HK-2 (cell line): ENCODE measurements around the gene NPFF.
"Not testable (repeated sequence)": the region's sequence is repeated elsewhere in the genome, so short reads cannot be mapped to it uniquely, and the experiment has no call there.

Experiments
- DNase-seq: peaks from one replicate; pipeline ENCODE4 v3.0.0-alpha.2; 2018; ENCODE audit not compliant: unreplicated experiment

The NPFF gene

DNA sequence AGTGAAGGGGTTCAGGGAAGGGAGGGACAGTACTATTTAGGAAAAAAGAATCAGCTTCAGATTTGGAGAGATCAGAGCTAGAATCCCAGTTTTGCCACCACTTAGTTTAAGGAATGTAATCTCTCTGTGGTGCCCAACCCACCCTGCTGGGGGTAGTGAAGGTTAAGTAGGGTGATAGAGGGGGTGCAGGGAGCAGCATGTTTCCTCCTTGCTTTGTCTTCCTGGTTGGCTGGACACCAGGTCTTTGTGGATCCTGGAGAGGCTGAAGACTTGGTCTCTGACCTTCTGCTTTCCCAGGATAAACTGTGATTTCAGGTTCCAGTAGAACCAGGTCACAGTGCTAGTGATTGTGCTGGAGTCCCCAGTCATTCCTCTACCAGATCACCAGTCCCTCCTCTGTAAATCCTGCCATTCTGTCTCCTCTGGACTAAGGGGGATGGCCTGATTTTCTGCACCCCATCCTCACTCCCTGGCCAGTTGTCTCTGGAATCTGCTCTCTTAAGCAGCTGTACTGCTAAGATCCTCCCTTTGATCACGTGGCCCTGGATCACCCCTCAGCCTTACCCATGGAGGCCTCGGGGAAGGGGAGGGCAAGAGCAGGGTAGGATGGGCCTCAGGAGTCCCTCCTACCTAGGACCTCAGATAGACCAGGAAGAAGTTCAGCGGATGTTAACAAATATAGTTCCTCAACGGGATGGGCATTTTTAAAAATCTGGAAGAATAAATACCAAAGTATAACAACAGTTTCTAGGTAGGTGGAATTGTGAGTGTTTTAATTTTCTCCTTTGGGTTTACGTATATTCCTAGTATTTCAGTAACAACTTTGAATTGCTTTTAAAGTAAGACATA, 11.2 kb downstream of the NPFF start:
- DNase-seq: no peak

DNA sequence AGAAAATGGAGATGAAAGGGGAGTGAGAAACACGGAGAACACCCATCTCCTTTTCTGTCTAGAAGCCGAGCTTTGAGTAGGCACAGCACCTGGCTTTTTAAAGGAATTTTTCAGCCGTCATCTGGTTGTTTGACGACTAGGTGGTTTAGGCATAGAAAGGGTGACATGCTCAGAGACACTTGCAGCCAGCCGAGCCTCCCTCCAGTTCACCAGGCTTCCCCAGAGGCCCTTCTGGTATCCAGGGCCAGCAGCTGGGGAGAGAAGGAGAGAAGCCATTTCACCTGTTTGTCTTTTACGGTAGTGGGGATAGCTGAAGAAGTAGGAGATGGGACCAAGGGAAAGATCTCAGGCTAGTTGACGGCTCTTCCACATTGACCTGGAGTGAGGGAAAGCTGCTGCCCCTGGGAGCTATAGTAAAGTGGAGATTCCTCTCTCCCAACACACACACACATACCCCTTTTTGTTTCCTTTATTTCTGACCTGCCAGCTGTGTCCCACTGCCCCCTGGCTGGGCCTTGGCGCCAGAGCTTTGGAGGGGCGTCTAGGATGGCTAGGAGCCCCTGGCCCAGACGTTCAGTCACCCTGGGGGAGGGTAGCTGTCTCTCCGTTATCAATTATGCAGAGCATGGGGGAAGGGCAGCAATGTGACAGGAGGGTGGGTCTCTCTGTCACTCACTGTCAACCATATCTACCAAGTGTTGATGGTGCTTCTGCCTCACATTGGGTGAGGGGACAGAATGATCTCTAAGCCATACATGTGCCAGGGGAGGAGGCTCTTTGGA, 13.5 kb downstream of the NPFF start:
- no peak for DNase-seq

DNA sequence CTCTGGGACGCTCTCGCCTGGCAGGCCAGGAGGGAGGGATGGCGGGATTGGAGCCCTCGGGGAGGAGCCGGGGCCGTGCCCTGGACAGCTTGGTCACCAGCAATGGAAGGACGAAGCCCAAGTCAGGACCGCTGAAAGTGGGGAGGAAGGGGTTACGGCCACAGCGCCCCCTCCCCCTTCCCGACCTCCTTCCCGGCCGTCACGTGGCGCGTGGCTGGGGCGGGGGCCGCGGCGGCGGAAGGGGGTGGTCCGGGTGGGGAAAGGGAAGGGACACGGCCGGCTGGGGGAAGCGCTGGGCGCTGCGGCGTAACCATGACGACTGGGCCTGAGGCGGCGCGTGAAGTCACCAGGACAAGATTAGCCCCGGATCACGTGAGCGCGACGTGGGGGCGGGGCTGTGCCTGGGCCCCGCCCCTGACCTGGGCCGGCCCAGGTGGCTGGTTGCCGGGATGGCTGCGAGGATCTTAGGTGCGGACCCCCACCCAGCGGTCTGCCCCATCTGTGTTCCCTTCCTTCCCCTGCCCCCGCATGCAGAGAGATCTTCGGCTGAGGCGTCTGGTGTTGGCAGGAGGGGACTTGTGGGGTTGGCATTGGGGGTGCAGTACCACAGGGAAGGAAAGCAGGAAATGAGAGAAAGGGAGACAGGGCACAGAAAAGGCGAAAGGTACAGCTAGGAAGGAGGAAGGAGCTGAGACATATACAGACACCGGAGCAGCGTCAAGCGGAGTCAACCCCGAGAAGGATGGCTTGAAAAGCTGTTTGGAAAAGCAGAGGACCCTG, 14.3 kb downstream of the NPFF start:
- peak; percentile 93 for DNase-seq

DNA sequence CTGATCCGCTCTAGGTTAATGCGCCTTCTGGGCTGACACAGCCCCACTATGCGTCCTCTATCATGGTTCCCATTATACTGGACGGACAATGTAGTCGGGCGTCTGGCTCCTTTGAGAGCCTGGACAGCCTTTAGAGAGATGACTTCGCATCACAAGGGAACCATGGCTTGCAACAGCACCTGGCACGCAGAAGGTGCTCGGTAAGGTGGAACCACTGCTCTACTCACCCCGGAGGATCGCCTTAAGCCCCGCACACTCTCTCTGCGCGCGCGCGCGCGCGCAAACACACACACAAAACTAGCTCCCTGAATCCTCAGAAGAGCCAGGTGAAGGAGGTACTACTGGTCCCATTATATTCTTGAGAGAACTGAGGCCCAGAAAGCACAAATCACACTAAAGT, 15.1 kb downstream of the NPFF start:
- no peak for DNase-seq

DNA sequence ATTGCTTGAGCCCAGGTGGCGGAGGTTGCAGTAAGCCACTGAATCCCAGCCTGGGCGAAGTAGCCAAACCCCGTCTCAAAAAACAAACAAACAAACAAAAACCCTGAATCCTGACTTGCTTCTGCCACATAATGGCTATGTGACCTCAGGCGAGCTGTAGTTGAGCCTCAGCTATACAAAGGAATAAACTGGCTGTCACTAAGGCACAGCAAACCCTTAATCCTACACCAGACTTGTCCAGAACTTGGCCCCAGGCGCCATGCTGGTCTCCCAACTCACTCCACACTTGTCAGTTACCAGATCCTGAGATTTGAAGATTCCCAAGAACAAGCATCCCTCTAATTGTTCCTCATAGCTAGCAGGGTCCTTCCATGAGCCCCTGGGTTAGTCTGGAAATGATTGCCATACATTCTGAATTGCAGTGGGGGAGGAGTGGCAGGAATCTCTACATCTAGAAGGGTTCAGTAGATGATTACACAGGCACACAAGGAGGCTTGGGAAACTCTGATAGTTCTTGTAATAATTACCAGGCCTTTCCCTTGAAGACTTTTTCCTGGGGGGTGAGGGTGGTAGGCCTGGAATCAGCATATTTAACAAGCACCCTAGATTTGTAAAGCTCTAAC, 17.9 kb downstream of the NPFF start:
- DNase-seq: no peak

DNA sequence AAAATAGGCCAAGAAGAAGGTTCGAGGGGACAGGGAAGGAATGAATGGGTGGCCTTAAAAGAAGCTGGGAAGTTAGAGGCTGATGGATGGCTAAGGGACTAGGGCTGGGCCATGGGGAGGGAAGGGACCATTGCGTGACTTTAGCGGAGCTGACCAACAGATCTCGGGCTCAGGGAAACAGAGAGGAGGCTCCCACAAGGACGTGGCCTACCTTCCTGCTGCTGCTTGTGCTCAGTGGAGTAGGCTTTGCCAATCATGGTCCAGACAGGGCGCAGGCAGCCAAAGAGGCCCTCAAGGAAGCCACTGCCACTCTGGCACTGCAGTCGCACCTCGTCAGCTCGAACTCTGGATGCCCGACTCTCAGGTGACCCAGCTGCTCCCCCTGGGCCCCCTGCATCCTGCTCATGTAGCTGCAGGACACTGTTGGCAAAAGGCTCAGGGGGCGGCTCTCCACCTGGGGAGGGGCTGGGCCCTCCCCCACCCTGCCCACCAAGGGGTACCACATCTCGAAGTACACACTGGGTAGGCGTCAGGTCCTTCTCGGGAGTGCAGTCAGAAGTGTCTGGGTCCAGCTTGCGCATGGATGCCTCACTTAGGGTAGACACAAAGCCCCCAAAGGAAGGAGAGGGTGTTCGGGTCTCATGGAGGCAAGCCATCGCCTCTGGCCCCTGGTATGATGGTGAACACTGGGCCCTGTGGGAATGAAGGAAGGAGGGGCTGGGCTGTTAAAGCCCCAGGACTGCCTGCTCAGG, 20.4 kb downstream of the NPFF start:
- DNase-seq: no peak

DNA sequence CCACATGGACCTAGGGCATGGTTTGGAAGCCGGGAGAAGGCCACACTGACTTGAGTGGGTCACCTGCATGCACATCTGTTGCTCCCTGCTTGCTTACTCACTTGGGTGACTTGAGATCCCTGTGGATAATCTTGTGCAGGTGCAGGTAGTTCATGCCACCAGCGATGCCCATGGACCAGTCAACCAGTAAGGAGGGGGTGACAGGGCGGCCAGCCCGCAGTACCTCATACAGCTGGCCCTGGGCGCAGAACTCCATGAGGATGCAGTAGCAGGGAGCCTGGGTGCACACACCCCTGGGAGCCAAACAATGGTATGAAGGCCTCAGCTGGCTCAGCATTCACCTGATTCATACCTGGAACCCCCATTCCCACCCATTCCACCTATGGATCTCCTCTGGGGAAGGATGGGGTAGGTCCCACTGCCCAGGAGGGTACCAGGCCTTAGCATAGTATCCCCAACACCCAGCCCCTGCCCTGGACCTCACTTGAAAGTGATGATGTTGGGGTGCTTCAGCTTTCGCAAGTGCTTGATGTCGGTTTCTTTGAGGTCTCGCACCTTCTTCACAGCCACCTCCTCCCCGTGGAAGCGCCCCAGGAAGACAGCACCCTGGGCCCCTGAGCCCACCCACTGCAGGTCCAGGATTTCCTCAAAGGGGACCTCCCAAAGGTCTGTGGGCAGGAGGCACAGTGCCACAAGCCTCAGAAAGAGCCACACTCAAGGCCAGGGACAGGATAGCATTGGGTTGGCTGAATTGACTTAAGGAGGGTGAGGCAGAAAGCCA, 21.1 kb downstream of the NPFF start:
- DNase-seq: no peak

DNA sequence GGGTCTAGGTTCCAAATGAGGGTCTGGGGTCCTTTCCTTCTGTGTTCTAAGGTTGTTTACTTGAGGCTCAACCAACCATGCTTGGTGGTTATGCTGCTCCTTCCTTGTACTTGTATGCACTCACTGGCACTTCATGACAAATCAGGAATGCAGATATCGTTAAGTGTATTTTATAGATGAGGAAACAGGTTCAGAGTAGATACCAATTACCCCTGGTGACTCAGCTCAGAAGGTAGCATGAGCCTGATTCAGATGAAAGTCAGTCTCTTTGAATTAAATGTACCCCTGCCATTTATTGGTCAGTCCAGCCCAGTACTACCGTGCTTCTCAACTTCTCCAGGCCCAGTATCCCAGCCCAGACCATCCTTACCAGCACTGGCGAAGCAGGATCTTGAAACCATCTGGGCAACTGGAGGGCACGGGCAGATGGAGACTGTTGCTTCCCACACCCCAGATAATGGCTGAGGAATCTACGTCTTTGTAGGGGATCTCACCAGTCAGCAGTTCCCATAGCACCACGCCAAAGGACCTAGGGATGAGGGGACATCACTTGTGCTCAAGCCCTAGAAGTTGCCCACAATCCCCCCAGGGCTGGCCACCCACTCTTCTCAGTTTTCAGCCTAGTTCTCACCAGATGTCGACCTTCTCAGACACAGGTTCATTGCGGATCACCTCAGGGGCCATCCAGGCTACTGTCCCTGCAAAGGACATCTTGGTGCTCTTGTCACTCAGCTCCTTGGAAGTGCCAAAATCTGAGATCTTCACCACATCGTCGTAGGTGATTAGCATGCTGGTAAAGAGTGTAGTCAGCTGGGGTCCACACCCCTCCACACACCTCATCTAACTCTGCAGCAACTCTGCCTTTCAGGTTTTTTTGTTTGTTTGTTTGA, 22.4 kb downstream of the NPFF start:
- DNase-seq: no peak

DNA sequence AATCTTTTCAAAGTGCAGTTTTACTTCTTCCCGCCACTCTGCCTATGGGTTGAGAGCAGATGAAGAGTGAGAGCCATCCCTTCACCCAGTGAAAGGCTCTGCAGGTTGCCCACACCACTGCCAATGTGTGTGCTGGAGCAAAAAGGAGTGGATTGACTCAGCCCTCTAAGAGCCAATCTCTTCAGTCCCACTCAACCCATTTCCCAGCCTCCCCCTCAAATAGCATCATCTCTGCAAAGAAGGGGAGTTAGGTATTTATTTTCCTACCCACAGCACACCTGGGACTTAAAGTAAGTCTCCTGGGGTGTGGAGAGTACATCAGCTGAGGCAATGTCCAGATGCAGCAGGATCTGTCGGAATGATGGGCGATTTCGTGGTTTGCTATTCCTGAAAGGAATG, 23.3 kb downstream of the NPFF start:
- DNase-seq: no peak

DNA sequence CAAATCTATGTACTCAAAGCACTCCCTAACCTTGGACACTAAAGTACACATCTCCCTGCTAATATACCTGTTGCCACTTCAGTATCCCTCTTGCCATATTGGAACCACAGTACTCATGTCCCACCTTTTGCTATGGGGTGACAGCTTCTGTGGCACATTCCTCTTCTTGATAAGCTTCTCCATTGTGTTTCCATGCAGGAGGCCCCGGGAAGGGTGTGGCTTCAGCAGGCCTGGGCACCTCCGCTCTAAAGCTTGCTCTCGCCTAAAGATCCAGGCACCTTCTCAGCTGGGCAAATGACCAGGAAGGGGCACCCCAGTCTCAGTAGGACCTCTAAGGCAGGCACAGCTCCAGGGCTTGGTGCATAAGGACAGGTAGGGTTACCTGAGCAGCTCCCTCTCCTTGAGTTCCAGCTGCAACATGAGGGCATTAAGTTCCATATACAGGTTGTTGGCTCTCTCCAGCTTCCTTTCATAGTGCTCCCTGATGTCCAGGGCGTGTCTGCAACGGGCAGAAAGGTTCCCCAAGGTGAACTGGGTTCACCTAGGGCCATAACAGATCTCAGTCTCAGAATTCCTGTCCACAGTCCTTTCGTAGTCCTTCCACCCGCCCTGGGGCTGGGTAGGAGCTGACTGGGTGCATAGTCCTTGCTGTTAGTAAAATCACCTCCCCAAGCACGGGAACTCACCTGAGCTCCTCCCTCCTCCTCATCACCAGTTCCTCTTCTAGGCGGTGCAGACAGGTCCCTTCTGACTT, 23.9 kb downstream of the NPFF start:
- DNase-seq: no peak

DNA sequence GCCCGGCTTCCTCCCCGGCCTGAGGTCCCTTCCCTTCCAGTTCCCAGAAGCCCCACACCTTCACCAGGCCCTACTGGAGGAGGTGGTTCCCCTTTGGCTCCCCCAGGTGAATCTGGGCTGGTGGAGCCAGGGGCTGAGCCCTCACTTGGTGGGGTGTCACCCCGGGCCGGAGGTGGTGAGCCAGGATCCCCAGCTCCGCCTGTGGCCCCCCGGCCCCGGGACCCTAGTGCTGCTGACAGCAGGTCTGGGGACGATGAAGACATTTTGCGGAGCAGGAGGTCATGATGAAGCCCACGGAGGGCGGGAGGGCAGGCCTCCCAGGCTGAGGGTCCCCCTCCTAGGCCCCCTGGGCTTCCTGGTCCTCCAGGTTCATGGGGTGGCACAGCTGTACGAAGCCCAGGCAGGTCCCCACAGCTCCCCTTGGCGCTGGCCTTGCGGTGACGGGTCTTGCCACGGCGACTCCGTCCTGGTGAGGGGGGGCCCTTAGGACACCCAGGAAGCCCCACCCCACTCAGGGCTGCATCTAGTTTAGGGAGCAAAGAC, 24.6 kb downstream of the NPFF start:
- DNase-seq: no peak

DNA sequence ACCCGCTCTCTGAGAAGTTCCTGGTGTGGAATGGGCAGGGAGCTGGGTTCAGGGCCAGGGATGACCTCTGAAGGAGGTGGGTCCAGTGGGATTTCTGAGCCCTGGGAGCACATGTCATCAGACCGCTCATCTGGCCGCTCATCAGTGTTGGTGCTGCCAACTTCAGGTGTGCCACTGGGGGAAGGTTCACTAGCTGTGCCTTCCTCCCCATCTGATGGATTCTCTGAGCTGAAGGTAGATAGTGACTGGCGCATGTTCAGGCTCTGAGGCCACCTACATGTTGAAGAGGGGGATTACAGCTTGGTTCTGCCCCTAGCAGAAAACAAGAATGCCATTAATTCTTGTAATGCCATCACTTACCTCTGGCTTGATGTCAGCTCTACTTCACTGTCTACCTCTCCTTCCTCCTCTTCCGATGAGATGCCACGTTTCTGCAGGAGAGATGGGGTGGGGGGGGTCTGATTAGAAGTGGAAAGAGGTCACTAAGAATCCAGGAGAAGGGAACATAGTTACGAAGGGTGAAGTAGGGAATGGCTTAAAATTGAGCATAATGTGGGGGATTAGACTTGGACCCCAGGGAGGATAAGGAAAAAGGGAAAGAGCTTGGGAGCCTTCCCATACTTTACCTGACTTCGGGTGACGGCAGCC, 25.2 kb downstream of the NPFF start:
- peak; percentile 20 for DNase-seq

DNA sequence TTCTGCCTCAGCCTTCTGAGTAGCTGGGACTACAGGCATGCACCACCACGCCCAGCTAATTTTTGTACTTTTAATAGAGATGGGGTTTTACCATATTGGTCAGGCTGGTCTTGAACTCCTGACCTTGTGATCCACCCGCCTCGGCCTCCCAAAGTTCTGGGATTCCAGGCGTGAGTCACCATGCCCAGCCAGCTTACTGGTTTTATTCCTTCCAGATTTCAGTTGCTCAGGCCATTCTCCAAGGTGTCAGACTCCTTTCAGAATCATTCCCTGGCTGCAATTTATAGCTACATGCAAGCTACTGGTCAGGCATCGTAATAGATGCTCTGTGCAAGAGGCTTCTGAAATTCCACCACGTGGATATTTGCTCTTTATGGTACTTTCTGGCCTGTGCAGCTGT, 25.8 kb downstream of the NPFF start:
- not testable (repeated sequence) for DNase-seq

DNA sequence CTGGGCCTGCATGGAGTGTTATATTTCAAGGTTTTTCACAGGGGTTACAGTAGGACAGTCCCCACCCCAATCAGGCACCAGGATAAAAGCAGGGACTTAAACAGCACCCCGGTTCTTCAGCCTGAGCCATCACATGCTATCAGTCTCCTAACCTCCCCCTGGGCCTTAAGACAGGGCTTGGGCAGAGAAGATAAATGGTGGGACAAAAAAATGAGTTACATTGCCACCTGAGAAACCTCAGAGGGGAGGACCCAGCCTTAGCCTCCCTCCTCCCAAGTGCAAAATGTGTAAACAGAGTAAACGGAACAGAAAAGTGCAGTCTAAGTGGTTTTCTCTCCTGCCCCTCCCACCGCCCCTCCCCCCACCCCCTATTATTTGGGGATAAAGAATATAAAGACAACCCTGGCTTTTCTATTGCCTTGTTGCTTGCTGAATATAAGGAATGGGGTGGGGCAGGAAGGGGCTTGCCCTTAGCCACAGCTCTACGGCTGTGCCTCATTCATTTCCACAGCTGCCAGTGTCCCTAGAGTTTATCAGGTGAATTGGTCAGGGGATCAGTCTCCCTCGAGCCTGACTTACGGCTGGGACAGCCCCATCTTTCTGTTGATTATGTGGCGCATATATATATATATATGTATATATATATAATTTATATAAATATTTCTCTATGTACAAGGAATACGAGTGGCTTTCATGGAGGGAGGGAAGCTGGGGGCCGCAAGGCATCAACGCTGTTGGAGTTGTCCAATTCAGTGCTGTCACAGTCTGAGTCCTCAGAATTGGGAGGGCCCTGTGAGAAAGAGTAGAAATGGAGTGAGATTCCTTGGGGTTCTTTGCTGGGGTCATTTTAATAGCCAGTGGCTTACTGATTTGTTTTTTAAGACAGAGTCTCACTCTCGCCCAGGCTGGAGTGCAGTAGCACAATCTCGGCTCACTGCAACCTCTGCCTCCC, 26.5 kb downstream of the NPFF start:
- DNase-seq: no peak

DNA sequence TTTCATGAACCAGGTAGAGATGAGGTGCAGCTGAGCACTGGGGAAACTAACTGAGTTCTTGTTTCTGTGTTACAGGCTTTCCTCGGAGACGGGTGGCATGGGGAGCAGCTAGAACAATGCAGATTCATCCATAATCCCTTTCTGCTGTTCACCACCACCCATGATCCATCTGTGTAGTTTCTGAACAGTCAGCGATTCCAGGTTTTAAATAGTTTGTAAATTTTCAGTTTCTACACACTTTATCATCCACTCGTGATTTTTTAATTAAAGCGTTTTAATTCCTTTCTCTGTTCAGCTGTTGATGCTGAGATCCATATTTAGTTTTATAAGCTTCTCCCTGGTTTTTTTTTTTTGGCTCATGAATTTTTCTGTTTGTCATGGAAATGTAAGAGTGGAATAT, 28.0 kb downstream of the NPFF start:
- no peak for DNase-seq

DNA sequence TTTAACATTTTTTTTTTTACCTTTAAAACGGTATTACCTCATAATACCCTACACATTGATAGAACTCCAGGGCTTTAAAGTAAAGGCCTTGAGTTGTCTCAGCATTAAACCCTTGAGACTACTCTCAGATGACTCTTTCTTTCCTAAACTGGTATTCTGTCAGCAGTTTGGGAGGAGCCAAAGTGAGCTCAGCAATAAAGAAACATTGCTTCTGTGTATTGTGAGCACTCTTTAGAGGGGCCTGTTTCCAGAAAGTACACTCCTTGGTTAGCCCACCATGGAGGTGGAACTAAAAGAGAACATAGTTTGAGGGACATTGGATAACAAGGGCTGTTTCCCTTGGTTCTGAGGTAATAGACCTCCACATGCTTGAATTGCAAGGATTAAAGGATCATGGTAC, 28.4 kb downstream of the NPFF start:
- DNase-seq: no peak

DNA sequence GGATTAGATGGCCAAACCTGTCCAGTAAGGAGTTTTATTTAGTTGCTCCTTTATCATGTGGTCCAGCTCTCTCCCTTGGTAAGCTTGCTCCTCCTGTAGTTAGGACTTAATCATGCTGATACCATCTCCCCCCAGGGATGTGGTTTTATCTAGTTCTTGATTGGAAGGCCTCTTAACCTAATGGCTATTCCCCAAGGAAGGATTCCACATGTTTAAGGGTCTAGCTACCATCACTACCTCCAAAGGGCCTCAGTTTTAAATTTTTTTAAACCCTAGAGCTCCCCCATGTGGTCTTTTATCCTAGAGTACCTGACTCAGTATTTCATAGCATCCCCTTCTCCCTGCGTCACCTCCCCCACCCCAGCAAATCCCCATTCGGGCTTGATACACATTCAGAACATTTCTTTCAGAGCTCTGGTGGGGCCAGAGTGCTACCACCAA, 30.5 kb downstream of the NPFF start:
- no peak for DNase-seq
